ENCODE measurements around the gene TSPY2. TPM values are rescaled to one million over a fixed set of nuclear protein-coding genes. Genes with fewer than 3 reads are reported as not detected.
"Not testable (repeated sequence)": the region's sequence is repeated elsewhere in the genome, so short reads cannot be mapped to it uniquely, and the experiment has no call there.

Gene TSPY2
- not detected for polyA plus RNA-seq (2013, experiment 1 of 2)
- polyA plus RNA-seq (2013, experiment 2 of 2): not detected

GRCh38 chrY:6245923-6246322, at the start of gene TSPY2:
Gene TSPY2, plus strand, starts transcription at chrY:6246223. Its CDS starts 46 bp downstream, at chrY:6246269.
- not testable (repeated sequence) for H2BK120ac ChIP-seq (ENCODE audit: low read depth, low read length); H3K4me2 ChIP-seq (ENCODE audit: low read length, poor library complexity, severe bottlenecking); H3K14ac ChIP-seq (ENCODE audit: low read length in 2 of 2); H3K4ac ChIP-seq (ENCODE audit: low read depth in 1 of 2, low read length in 2 of 2); DNase-seq; H4K8ac ChIP-seq (ENCODE audit: low read length); H3K9me3 ChIP-seq (ENCODE audit: control insufficient read depth, low read length); H3K9ac ChIP-seq (ENCODE audit: low read length); H3K4me3 ChIP-seq (ENCODE audit: insufficient read depth in 1 of 2, low read depth in 1 of 2, low read length in 2 of 2); H2BK15ac ChIP-seq (ENCODE audit: low read depth, poor library complexity, severe bottlenecking); H4K91ac ChIP-seq (ENCODE audit: low read length); H2BK12ac ChIP-seq (ENCODE audit: low read length in 2 of 2); H2AFZ ChIP-seq (ENCODE audit: low read depth, low read length); H3K79me1 ChIP-seq (replicated peaks; ENCODE audit: low read length, poor library complexity, severe bottlenecking); H3K27me3 ChIP-seq (ENCODE audit: control insufficient read depth in 1 of 2, insufficient read depth in 1 of 2, low read length in 2 of 2); H2BK5ac ChIP-seq (ENCODE audit: low read depth, low read length, poor library complexity, severe bottlenecking); H3K18ac ChIP-seq (ENCODE audit: low read depth in 1 of 2, low read length in 2 of 2); H3K27ac ChIP-seq (ENCODE audit: low read length, poor library complexity, severe bottlenecking); H3K36me3 ChIP-seq (ENCODE audit: control insufficient read depth in 1 of 2, insufficient read depth in 2 of 2, low read depth in 1 of 2, low read length in 2 of 2); H3K4me1 ChIP-seq (ENCODE audit: control insufficient read depth, insufficient read depth, low read depth, low read length); H3K23ac ChIP-seq (ENCODE audit: low read length in 2 of 2); H2AK5ac ChIP-seq (ENCODE audit: low read length, severe bottlenecking)
- WGBS: no CpG with 5 or more reads among the region's 27 CpGs

- H3K18ac ChIP-seq (ENCODE audit: low read depth in 1 of 2, low read length in 2 of 2); H3K9me3 ChIP-seq (ENCODE audit: control insufficient read depth, low read length); H3K27ac ChIP-seq (ENCODE audit: low read length, poor library complexity, severe bottlenecking); H2BK12ac ChIP-seq (ENCODE audit: low read length in 2 of 2); H2AK5ac ChIP-seq (ENCODE audit: low read length, severe bottlenecking); H3K14ac ChIP-seq (ENCODE audit: low read length in 2 of 2); H3K23ac ChIP-seq (ENCODE audit: low read length in 2 of 2); H3K4me3 ChIP-seq (ENCODE audit: insufficient read depth in 1 of 2, low read depth in 1 of 2, low read length in 2 of 2); H2AFZ ChIP-seq (ENCODE audit: low read depth, low read length); DNase-seq; H3K4me1 ChIP-seq (ENCODE audit: control insufficient read depth, insufficient read depth, low read depth, low read length); H3K36me3 ChIP-seq (ENCODE audit: control insufficient read depth in 1 of 2, insufficient read depth in 2 of 2, low read depth in 1 of 2, low read length in 2 of 2); H4K91ac ChIP-seq (ENCODE audit: low read length); H3K4me2 ChIP-seq (ENCODE audit: low read length, poor library complexity, severe bottlenecking); H2BK15ac ChIP-seq (ENCODE audit: low read depth, poor library complexity, severe bottlenecking); H3K9ac ChIP-seq (ENCODE audit: low read length); H3K79me1 ChIP-seq (replicated peaks; ENCODE audit: low read length, poor library complexity, severe bottlenecking); H3K27me3 ChIP-seq (ENCODE audit: control insufficient read depth in 1 of 2, insufficient read depth in 1 of 2, low read length in 2 of 2); H4K8ac ChIP-seq (ENCODE audit: low read length); H2BK5ac ChIP-seq (ENCODE audit: low read depth, low read length, poor library complexity, severe bottlenecking); H3K4ac ChIP-seq (ENCODE audit: low read depth in 1 of 2, low read length in 2 of 2); H2BK120ac ChIP-seq (ENCODE audit: low read depth, low read length): not testable (repeated sequence)
Observed at GRCh38 chrY:6209565-6209964, 36.5 kb upstream of the TSPY2 start.

GRCh38 chrY:6217045-6217444, 29.0 kb upstream of the TSPY2 start:
- H3K27me3 ChIP-seq (ENCODE audit: control insufficient read depth in 1 of 2, insufficient read depth in 1 of 2, low read length in 2 of 2): not testable (repeated sequence)
- WGBS: no CpG with 5 or more reads among the region's 1 CpG

GRCh38 chrY:6269839-6270238, 23.8 kb downstream of the TSPY2 start:
- not testable (repeated sequence) for H4K8ac ChIP-seq (ENCODE audit: low read length); H2BK12ac ChIP-seq (ENCODE audit: low read length in 2 of 2); DNase-seq; H4K91ac ChIP-seq (ENCODE audit: low read length); H3K9me3 ChIP-seq (ENCODE audit: control insufficient read depth, low read length); H3K9ac ChIP-seq (ENCODE audit: low read length); H2BK15ac ChIP-seq (ENCODE audit: low read depth, poor library complexity, severe bottlenecking); H3K23ac ChIP-seq (ENCODE audit: low read length in 2 of 2); H2BK5ac ChIP-seq (ENCODE audit: low read depth, low read length, poor library complexity, severe bottlenecking); H3K4ac ChIP-seq (ENCODE audit: low read depth in 1 of 2, low read length in 2 of 2); H3K18ac ChIP-seq (ENCODE audit: low read depth in 1 of 2, low read length in 2 of 2); H2AK5ac ChIP-seq (ENCODE audit: low read length, severe bottlenecking); H3K4me1 ChIP-seq (ENCODE audit: control insufficient read depth, insufficient read depth, low read depth, low read length); H2AFZ ChIP-seq (ENCODE audit: low read depth, low read length); H3K4me3 ChIP-seq (ENCODE audit: insufficient read depth in 1 of 2, low read depth in 1 of 2, low read length in 2 of 2); H3K4me2 ChIP-seq (ENCODE audit: low read length, poor library complexity, severe bottlenecking); H3K27ac ChIP-seq (ENCODE audit: low read length, poor library complexity, severe bottlenecking); H3K14ac ChIP-seq (ENCODE audit: low read length in 2 of 2); H3K79me1 ChIP-seq (replicated peaks; ENCODE audit: low read length, poor library complexity, severe bottlenecking); H3K36me3 ChIP-seq (ENCODE audit: control insufficient read depth in 1 of 2, insufficient read depth in 2 of 2, low read depth in 1 of 2, low read length in 2 of 2); H2BK120ac ChIP-seq (ENCODE audit: low read depth, low read length); H3K27me3 ChIP-seq (ENCODE audit: control insufficient read depth in 1 of 2, insufficient read depth in 1 of 2, low read length in 2 of 2)
- WGBS: no CpG with 5 or more reads among the region's 4 CpGs

More at GRCh38 chrY:6217045-6217444, 29.0 kb upstream of the TSPY2 start:
- H3K4ac ChIP-seq (ENCODE audit: low read depth in 1 of 2, low read length in 2 of 2); H2BK5ac ChIP-seq (ENCODE audit: low read depth, low read length, poor library complexity, severe bottlenecking); H4K91ac ChIP-seq (ENCODE audit: low read length); H4K8ac ChIP-seq (ENCODE audit: low read length); H3K36me3 ChIP-seq (ENCODE audit: control insufficient read depth in 1 of 2, insufficient read depth in 2 of 2, low read depth in 1 of 2, low read length in 2 of 2); H3K14ac ChIP-seq (ENCODE audit: low read length in 2 of 2); H3K4me1 ChIP-seq (ENCODE audit: control insufficient read depth, insufficient read depth, low read depth, low read length); H2AFZ ChIP-seq (ENCODE audit: low read depth, low read length); H2BK120ac ChIP-seq (ENCODE audit: low read depth, low read length); H3K18ac ChIP-seq (ENCODE audit: low read depth in 1 of 2, low read length in 2 of 2); H3K27ac ChIP-seq (ENCODE audit: low read length, poor library complexity, severe bottlenecking); H3K23ac ChIP-seq (ENCODE audit: low read length in 2 of 2); H3K79me1 ChIP-seq (replicated peaks; ENCODE audit: low read length, poor library complexity, severe bottlenecking); H2BK15ac ChIP-seq (ENCODE audit: low read depth, poor library complexity, severe bottlenecking); H2AK5ac ChIP-seq (ENCODE audit: low read length, severe bottlenecking); H3K4me2 ChIP-seq (ENCODE audit: low read length, poor library complexity, severe bottlenecking); H3K4me3 ChIP-seq (ENCODE audit: insufficient read depth in 1 of 2, low read depth in 1 of 2, low read length in 2 of 2); H3K9me3 ChIP-seq (ENCODE audit: control insufficient read depth, low read length); H2BK12ac ChIP-seq (ENCODE audit: low read length in 2 of 2); DNase-seq; H3K9ac ChIP-seq (ENCODE audit: low read length): not testable (repeated sequence)

Data from mesenchymal stem cell (in vitro differentiated cells and primary cell).